Activated naive CD8-positive, alpha-beta T cell treated with anti-CD3 and anti-CD28 coated beads, Interleukin-2, amount 50 U/mL, for 24 hours (primary cell): ENCODE results near the gene VWA8.
"Not testable (repeated sequence)": the region's sequence is repeated elsewhere in the genome, so short reads cannot be mapped to it uniquely, and the experiment has no call there.

ENCODE experiments used
- ATAC-seq: fragments of 150-1000 bp; cut with Tn5 transposase; one replicate; pipeline ENCODE4 v1.10.0; 2021
- DNase-seq: peaks from one replicate; pipeline ENCODE4 v3.0.0; 2021
- H3K27ac Mint-ChIP-seq: one replicate; pipeline ENCODE4 v1.8.0; 2021; ENCODE audit warnings: mild to moderate bottlenecking, mixed read lengths
- H3K27me3 Mint-ChIP-seq: one replicate; pipeline ENCODE4 v1.8.0; 2021; ENCODE audit warnings: mixed read lengths
- H3K36me3 Mint-ChIP-seq: one replicate; pipeline ENCODE4 v1.8.0; 2021; ENCODE audit warnings: low read depth, mixed read lengths
- H3K4me1 Mint-ChIP-seq: one replicate; pipeline ENCODE4 v1.8.0; 2021; ENCODE audit warnings: mixed read lengths
- H3K4me3 Mint-ChIP-seq: one replicate; pipeline ENCODE4 v1.8.0; 2021; ENCODE audit warnings: mild to moderate bottlenecking, moderate library complexity, mixed read lengths
- H3K9me3 Mint-ChIP-seq: one replicate; pipeline ENCODE4 v1.8.0; 2021; ENCODE audit warnings: mixed read lengths

Gene VWA8

DNA sequence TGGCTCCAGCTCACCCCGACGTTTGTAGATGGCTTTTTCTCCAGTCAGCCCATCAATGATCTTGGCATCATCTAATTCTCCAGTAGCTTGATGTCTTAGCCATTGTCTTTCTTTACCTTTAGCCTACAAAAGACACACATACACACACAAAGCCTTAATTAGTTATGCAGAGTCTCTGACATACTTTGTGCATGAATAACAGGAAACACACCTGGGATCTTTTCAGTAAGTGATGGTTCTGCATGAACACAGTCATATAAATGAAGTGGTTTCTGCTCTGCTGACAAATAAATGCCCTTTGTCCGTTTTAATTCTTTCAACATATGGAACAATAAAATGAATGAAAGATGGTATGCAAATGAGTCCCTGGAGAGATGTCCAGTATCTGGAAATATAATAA, 370.3 kb downstream of the VWA8 start:
- no peak for DNase-seq
- peaks cover 15% of the 10 kb centered on the region for H3K4me1 Mint-ChIP-seq
- no peak overlapping the region for H3K27ac Mint-ChIP-seq
- H3K4me3 Mint-ChIP-seq = no peak overlapping the region
- H3K27me3 Mint-ChIP-seq = no peaks in the 10 kb centered on the region
- H3K36me3 Mint-ChIP-seq = peaks cover 33% of the 10 kb centered on the region
- no peaks in the 10 kb centered on the region for H3K9me3 Mint-ChIP-seq
- ATAC-seq = no peak

DNA sequence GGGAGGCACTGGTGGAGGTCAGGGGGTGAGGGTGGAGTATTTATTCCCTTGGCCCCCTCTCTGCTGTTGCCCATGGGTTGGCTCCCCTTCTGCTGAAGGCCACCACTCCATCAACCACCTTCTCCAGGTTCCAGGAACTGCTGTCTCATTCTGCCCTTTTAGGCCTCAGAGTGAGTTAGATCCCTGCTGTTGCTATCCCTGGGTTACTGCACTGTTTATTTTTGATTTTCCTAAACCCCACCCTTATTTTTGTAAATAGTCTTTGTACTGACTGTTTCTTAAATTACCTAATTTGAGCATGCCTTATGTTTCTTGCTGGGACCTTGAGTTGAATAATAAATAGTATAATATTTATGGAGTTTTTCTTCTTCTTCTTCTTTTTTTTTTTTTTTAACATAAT, 370.8 kb downstream of the VWA8 start:
- ATAC-seq = no peak

DNA sequence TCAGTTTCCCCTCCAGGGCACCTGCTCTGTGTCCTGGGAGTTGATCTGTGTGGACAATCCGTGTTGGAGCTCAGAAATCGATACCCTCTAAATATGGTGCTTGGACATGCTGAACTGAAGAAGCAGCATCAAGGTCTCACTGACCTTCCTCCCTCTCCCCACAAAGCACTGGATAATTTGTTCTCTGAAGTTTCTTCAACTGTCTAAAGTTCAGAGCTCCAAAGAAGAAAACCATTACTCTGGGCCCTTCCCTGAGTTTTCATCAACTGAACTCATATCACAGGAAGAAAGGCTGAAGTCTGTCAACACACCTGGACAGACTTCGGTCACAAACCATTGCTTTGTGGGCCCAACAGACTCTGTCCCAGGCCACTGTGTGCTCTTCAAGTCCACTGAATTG, 371.5 kb downstream of the VWA8 start:
- Mint-ChIP-seq H3K4me1 (peaks cover 15% of the 10 kb centered on the region), H3K36me3 (peaks cover 40% of the 10 kb centered on the region), H3K4me3 (no peak overlapping the region), H3K27me3 (no peaks in the 10 kb centered on the region), H3K27ac (no peak overlapping the region), H3K9me3 (no peaks in the 10 kb centered on the region)
- DNase-seq = no peak
- ATAC-seq = no peak

More for the DNA sequence above, 370.8 kb downstream of the VWA8 start:
- DNase-seq = no peak
- Mint-ChIP-seq H3K4me3 (no peak overlapping the region), H3K36me3 (peaks cover 36% of the 10 kb centered on the region), H3K27me3 (no peaks in the 10 kb centered on the region), H3K4me1 (peaks cover 15% of the 10 kb centered on the region), H3K9me3 (no peaks in the 10 kb centered on the region), H3K27ac (no peak overlapping the region)

DNA sequence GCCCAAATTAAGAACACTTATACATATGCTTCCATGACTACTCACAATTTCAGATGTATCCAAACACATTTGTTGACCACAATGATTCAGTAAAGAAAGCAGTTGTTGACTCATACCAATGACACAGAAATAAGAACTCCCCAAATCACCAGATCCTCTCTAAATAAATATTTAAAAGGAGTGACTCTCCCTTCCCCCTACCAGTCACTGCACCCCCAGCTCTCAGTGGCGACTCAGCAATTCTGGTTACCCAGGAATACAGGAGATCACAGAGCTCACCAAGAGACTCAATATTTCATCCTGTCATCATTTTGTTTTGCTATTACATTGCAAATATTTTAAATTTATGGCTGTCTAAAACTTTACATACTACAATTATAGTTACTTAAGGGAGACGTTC, 372.0 kb downstream of the VWA8 start:
- Mint-ChIP-seq H3K27me3 (no peaks in the 10 kb centered on the region), H3K4me1 (peaks cover 15% of the 10 kb centered on the region), H3K27ac (no peak overlapping the region), H3K9me3 (no peaks in the 10 kb centered on the region), H3K4me3 (no peak overlapping the region), H3K36me3 (peaks cover 40% of the 10 kb centered on the region)
- DNase-seq (peak; percentile 18), ATAC-seq (peak; percentile 57)

DNA sequence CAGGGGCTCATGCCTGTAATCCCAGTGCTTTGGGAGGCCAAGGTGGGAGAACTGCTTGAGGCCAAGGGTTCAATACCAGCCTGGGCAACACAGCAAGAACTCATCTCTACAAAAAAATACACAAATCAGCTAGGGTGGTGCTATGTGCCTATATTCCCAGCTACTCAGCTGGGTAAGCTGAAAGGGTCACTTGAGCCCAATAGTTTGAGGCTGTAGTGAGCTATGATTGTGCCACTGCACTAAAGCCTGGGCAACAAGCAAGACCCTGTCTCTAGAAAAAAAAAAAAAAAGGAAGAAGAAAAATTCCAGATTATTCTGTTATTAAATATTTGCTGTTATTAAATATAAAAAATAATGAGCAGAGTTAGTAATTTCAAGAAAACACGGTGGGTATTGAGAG, 372.5 kb downstream of the VWA8 start:
- Mint-ChIP-seq H3K27me3 (no peaks in the 10 kb centered on the region), H3K9me3 (no peaks in the 10 kb centered on the region), H3K4me3 (no peak overlapping the region), H3K27ac (no peak overlapping the region), H3K4me1 (peaks cover 15% of the 10 kb centered on the region), H3K36me3 (peaks cover 39% of the 10 kb centered on the region)
- DNase-seq (no peak), ATAC-seq (no peak)

DNA sequence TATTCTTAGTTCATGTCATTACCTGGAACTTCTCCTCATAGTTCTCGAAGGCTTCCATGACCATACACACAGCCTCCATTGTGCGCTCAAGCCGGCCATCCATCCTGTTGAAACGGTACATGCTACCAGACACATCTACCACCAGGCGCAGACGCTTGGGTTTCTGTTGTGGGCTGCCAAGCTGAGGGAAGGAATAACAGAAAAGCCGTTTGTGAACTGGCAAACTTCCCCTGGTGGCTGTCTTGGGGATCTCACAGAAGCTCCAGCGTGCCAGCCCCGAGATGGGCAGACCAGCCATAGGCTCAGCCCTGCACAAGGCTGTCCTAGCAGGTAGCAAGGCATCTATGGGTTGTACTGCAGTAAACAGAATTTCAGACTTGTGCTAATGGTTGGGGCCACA, 373.4 kb downstream of the VWA8 start:
- Mint-ChIP-seq H3K36me3 (peaks cover 38% of the 10 kb centered on the region), H3K4me3 (no peak overlapping the region), H3K27ac (no peak overlapping the region), H3K4me1 (peaks cover 15% of the 10 kb centered on the region), H3K9me3 (no peaks in the 10 kb centered on the region), H3K27me3 (no peaks in the 10 kb centered on the region)
- ATAC-seq (peak; percentile 52), DNase-seq (peak; percentile 15)

DNA sequence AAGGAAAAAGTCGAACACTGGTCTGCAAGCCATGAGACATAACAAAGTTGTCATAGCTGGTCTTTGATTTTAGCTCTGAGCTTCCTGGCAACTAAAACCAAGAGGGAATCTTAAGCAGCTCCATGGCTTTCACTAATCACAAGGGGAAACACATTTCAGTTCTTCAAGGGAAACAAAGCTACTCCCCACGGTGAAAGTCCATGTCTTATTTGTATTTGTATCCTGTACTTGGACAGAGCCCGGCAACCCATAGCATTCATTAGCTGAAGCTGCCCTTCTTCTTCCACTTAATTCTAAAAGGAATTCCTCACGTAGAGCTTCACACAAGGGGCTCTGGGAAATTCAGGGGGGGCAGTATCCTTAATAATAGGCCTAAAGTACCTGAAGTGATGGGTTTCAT, 374.7 kb downstream of the VWA8 start:
- Mint-ChIP-seq H3K27me3 (no peaks in the 10 kb centered on the region), H3K4me3 (no peak overlapping the region), H3K27ac (no peak overlapping the region), H3K36me3 (peaks cover 44% of the 10 kb centered on the region), H3K4me1 (peaks cover 18% of the 10 kb centered on the region), H3K9me3 (no peaks in the 10 kb centered on the region)
- no peak for DNase-seq
- no peak for ATAC-seq

DNA sequence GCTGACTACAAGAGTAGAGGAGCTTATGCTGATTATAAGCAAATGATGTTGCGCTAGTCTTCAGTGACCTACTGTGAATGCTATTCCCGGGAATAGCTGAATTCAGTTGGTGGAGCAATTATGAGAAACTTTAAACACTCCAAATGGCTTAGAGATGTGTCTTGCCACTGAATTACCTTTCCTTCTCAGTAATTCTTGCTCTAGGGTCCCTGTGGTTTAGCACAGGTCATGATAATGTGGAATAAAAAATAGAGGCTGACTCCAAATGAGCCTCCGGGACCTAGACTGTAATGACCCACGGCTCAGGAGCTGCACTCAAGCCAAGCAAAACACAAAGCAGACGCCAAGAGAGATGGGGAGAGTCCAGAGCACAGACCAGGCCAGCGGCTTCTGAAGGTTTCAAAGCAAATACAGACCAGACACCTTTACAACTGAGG, 378.9 kb downstream of the VWA8 start:
- ATAC-seq = no peak
- Mint-ChIP-seq H3K9me3 (no peaks in the 10 kb centered on the region), H3K4me3 (no peak overlapping the region), H3K27ac (no peak overlapping the region), H3K36me3 (peaks cover 35% of the 10 kb centered on the region), H3K4me1 (peaks cover 10% of the 10 kb centered on the region), H3K27me3 (no peaks in the 10 kb centered on the region)
- DNase-seq = no peak

DNA sequence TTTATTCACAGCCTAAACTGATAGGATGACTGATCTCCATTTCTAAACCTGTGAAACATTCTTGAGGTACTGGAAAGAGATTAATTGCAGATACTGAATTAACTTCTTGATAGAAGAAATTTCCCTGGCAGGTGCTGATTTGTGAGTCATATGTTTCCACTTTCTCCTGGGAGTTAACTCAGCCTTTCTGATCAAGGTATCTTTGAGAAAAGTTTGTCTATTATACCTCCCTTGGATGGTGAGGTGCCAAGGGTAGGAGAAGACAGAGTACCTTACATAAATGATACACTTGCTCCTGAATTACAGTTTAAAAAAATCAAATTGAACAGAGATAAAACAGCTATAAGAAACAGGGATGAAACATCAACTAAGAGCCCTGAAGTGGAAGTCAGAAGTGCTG, 380.6 kb downstream of the VWA8 start:
- ATAC-seq = no peak
- H3K27ac Mint-ChIP-seq = no peak overlapping the region

DNA sequence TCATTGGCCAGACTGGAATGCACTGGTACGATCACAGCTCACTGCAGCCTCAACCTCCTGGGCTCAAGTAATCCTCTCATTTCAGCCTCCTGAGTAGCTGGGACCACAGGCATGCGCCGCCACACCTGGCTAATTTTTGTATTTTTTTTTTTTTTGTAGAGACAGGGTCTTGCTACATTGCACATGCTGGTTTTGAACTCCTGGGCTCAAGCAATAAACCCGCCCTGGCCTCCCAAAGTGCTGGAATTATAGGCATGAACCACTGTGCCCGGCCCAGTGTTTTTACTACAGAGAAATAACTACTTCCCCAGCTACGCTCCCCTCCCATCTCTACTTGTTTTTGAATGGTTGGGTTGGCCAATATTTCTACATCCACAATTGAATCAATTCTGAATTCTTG, 381.0 kb downstream of the VWA8 start:
- Mint-ChIP-seq H3K36me3 (peaks cover 27% of the 10 kb centered on the region), H3K4me1 (peaks cover 12% of the 10 kb centered on the region), H3K27ac (no peak overlapping the region), H3K9me3 (no peaks in the 10 kb centered on the region), H3K4me3 (no peak overlapping the region), H3K27me3 (no peaks in the 10 kb centered on the region)
- ATAC-seq (no peak), DNase-seq (no peak)

More for the DNA sequence above, 380.6 kb downstream of the VWA8 start:
- Mint-ChIP-seq H3K36me3 (peaks cover 28% of the 10 kb centered on the region), H3K4me3 (no peak overlapping the region), H3K9me3 (no peaks in the 10 kb centered on the region), H3K4me1 (peaks cover 12% of the 10 kb centered on the region), H3K27me3 (no peaks in the 10 kb centered on the region)
- no peak for DNase-seq

DNA sequence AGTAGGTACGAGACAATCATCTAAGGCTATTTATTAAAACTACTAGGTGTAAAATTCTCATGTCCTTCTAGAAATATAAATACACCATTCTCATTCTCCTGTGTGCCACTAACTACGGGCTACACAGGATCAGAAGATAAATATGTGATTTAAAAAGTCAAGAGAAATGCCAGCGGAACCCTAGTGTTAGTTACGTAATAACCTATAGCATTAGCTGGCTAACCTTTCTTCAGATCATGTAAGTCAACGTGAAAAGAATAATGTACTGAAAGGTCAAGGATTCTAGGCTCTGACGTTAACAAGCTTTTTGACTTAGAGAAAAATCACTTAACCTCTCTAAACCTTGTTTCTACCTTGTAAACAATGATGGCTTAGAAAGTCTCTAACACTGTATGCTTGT, 381.7 kb downstream of the VWA8 start:
- no peak overlapping the region for H3K4me3 Mint-ChIP-seq
- no peaks in the 10 kb centered on the region for H3K9me3 Mint-ChIP-seq
- H3K27me3 Mint-ChIP-seq = no peaks in the 10 kb centered on the region
- H3K27ac Mint-ChIP-seq = no peak overlapping the region
- peaks cover 30% of the 10 kb centered on the region for H3K36me3 Mint-ChIP-seq
- ATAC-seq = no peak
- no peak for DNase-seq
- peaks cover 12% of the 10 kb centered on the region for H3K4me1 Mint-ChIP-seq

DNA sequence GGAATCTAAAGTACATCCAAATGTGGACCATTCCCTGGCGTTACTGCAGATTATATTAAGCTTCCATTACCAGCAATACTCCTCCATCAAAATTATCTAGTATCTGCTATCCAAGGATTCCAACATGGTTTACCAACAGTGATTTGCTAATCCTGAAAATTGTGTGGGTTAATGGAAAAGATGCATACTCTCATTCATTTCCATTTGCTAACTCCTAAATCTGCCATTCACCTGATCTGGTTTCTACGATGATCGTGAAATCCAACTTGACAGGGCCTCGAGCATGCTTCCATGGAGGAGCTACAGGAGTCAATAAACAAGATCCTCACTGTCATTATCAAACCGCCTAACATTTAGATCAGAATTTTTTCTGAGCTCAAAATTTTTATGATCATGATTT, 382.5 kb downstream of the VWA8 start:
- Mint-ChIP-seq H3K36me3 (peaks cover 30% of the 10 kb centered on the region), H3K4me3 (no peak overlapping the region), H3K27ac (no peak overlapping the region), H3K9me3 (no peaks in the 10 kb centered on the region), H3K4me1 (peaks cover 12% of the 10 kb centered on the region), H3K27me3 (no peaks in the 10 kb centered on the region)
- DNase-seq (no peak), ATAC-seq (no peak)

DNA sequence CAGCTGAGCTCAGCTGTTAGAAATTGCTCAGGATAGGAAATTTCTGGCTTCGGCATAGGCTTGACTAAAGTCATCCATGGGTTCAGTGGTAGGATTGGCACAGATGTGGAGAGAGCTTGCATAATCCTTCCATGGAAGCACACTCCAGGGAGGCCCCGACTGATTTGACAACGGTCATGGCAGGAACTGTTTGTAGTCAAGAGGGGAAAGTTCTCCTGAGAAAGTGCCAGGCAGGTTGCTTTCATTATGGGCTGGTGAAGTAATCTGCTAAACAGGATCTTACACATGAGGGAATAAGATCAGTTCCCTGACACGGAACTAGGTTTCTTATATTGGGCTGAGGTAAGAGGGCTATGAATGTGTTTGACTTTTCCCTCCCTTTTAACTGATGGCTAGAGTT, 383.5 kb downstream of the VWA8 start:
- H3K4me1 Mint-ChIP-seq = peaks cover 12% of the 10 kb centered on the region
- H3K27me3 Mint-ChIP-seq = no peaks in the 10 kb centered on the region
- DNase-seq = no peak

DNA sequence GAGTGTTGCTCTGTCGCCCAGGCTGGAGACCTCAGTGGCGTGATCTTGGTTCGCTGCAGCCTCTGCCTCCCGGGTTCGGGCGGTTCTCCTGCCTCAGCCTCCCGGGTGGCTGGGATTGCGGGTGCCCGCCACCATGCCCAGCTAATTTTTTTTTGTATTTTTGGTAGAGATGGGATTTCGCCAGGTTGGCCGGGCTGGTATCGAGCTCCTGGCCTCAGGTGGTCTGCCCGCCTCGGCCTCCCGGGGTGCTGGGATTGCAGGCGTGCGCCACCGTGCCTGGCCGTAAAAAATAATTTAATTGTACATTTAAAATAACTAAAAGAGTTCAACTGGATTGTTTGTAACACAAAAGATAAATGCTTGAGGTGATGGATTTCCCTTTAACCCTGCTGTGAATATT, 387.3 kb downstream of the VWA8 start:
- DNase-seq, H3K27me3 Mint-ChIP-seq, H3K9me3 Mint-ChIP-seq, ATAC-seq, H3K27ac Mint-ChIP-seq, H3K4me1 Mint-ChIP-seq, H3K4me3 Mint-ChIP-seq: not testable (repeated sequence)
- peaks cover 19% of the 10 kb centered on the region for H3K36me3 Mint-ChIP-seq

More for the DNA sequence above, 383.5 kb downstream of the VWA8 start:
- Mint-ChIP-seq H3K27ac (no peak overlapping the region), H3K9me3 (no peaks in the 10 kb centered on the region), H3K4me3 (no peak overlapping the region), H3K36me3 (peaks cover 28% of the 10 kb centered on the region)
- no peak for ATAC-seq

DNA sequence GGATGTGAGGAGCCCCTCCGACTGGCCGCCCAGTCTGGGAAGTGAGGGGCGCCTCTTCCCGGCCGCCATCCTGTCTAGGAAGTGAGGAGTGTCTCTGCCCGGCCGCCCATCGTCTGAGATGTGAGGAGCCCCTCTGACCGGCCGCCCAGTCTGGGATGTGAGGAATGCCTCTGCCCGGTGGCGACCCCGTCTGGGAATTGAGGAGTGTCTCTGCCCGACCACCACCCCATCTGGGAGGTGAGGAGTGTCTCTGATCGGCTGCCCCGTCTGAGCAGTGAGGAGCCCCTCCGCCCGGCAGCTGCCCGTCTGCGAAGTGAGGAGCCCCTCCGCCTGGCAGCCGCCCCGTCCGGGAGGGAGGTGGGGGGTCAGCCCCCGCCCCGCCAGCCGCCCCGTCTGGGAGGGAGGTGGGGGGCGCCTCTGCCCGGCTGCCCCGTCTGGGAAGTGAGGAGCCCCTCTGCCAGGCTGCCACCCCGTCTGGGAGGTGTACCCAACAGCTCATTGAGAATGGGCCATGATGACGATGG, 389.0 kb downstream of the VWA8 start:
- not testable (repeated sequence) for ATAC-seq, H3K9me3 Mint-ChIP-seq, H3K4me1 Mint-ChIP-seq, H3K27ac Mint-ChIP-seq, H3K4me3 Mint-ChIP-seq, H3K27me3 Mint-ChIP-seq, DNase-seq
- H3K36me3 Mint-ChIP-seq = peaks cover 18% of the 10 kb centered on the region

DNA sequence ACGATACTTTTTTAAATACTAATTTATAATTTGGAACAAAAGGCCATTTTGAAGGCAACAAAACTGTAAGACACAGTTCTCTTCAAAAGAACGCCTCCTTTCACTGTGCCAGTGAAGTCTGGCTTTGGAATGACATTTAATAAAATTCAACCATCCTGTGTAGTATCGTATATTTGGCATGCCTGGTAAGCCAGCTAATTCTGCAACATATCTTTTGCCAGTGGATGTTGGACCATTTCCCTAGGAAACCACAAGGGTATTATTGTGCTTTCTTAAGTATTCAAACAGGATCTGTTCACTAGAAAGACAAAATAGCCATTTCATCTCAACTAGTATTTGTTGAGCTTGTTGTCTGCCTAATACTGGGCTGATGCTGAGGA, 391.9 kb downstream of the VWA8 start:
- no peak overlapping the region for H3K27ac Mint-ChIP-seq
- peaks cover 7% of the 10 kb centered on the region for H3K36me3 Mint-ChIP-seq
- no peak for DNase-seq
- no peak overlapping the region for H3K4me3 Mint-ChIP-seq
- H3K9me3 Mint-ChIP-seq = no peaks in the 10 kb centered on the region
- no peaks in the 10 kb centered on the region for H3K27me3 Mint-ChIP-seq
- H3K4me1 Mint-ChIP-seq = peaks cover under 1% of the 10 kb centered on the region
- ATAC-seq = no peak
